Muscle of back (tissue), 11 donors: ENCODE results near the gene ZNF609. TPM values are rescaled to one million over a fixed set of nuclear protein-coding genes. Genes with fewer than 3 reads are reported as not detected.
A peak's percentile ranks its signal among the peaks of the same experiment; 100 is the strongest.
"Not testable (repeated sequence)": the region's sequence is repeated elsewhere in the genome, so short reads cannot be mapped to it uniquely, and the experiment has no call there.

Experiments used
- DNase-seq, 3 donors: peaks; one replicate each; pipeline versions ENCODE4 v3.0.0 to v3.0.0-alpha.2; 2013
- polyA plus RNA-seq, 10 donors: library from polyadenylated mRNA; unstranded; fragments of 120-200 nt; gene quantifications; one replicate each; pipeline ENCODE4 v1.2.1, GENCODE V29; 2013; ENCODE audit not compliant: insufficient read length in 10 of 10

Gene ZNF609
- polyA plus RNA-seq, 10 donors, result 14.0 to 18.8 (median 16.1) TPM

DNA sequence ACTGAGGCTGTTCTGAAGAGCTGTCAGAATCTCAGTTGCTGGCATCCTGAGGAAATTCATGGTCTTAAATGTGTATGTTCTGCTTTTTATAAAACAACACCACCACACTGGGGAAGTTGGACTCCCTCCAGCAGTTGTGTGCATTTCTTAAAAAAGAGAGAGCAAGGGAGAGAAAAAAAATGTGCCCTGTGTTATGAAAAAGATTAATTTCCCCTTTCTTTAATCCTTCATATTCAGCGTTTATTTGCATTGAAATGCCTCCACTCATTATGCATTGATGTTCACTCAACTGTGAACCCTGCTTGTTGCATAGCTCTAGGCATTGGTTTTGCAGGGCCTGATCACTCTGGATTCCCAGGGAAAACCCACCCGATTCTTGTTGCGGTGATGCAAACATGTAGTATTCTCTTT lies 4.4 kb upstream of the ZNF609 start:
- DNase-seq, result peak in 2 of 3 donors; percentile 32 to 41

- DNase-seq, result no peak
Measured at GRCh38 chr15:64456634-64457108, 3.7 kb upstream of the ZNF609 start.

DNA sequence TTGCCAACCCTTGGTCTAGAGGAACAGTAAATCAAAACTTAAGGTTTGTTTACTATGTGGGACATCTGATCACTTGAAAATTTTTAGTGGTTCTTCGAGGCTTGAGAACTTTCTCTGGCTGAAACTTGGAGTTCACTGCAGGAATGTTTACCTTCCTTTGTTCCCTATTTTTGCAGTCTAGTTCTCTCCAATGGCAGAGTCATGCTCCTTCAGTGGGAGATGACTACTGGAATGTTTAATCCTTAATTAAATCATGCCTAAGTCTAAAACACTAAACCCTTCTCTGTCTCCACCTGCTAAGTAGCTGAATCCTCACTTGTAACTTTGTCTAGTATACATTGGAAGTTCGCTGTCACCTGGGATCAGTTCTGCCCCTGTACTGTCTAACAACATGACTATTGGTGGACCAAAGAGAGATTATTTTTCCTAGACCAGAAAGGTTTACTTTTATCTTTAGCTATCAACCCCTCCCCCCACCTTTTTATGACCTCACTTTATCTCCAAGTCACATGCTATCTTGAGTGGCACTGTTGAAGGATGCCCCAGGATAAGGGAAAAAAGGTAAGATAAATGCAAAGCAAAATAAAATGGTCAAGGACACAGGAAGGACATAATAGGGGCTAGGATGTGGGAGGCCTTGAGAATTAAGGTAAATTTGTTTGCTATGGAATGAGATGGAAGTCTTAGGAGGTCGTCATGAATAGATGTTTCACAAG lies 1.2 kb upstream of the ZNF609 start:
- no peak for DNase-seq

- peak; percentile 71 to 88 (median 75) for DNase-seq
Measured at GRCh38 chr15:64460724-64461720, 644 bp downstream of the ZNF609 start.

DNA sequence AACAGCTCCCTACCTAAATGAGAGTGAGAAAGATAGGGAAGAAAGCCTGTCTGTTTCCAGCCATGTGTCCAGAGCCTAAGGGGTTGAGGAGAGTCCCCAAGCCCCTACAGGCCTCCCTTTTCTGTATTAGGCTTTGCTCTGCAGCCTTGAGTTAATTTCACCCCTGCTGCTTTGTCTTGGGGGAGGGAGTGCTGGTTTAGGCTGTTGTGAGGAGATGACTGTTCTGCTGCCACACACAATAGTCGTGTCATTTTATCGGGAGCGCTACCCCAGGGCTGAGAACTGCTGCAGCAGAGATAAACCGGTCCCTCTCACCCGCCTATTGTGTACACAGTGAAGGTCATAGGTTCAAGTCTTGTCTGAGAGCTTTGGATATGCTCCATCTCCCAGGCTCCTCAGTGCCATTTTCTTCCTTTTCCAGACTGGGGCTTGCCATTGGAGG lies 1.4 kb downstream of the ZNF609 start:
- DNase-seq, result no peak

- no peak for DNase-seq
Measured at GRCh38 chr15:64462492-64462891, 2.1 kb downstream of the ZNF609 start.

- DNase-seq, result peak in 2 of 3 donors; percentile 56 to 57
Measured at GRCh38 chr15:64464276-64465005, 4.1 kb downstream of the ZNF609 start.

- DNase-seq, result no peak
Measured at GRCh38 chr15:64466408-64467141, 6.2 kb downstream of the ZNF609 start.

GRCh38 chr15:64472161-64472560 lies 11.8 kb downstream of the ZNF609 start:
- no peak for DNase-seq

- no peak for DNase-seq
Measured at GRCh38 chr15:64474846-64475245, 14.5 kb downstream of the ZNF609 start.

- no peak for DNase-seq
Measured at GRCh38 chr15:64476550-64476949, 16.2 kb downstream of the ZNF609 start.

DNA sequence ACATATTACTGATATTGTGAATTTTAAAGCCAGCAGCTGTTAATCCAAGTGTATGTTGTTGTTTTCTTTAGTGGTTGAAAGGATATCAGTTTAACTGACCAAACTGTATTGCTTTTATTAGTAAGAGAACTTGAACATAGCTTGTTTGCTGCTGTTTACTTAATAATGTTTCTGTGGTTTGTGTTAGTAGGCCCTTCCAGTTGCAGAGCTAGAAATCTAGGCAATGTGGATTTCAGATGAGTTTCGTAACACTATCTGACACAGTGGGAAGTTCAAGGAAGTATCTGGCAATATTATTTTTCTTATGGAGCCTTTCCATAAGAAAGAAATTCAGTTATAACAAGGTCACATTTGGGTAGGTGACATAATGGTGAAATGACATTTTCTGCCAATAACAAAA lies 18.5 kb downstream of the ZNF609 start:
- no peak for DNase-seq

DNA sequence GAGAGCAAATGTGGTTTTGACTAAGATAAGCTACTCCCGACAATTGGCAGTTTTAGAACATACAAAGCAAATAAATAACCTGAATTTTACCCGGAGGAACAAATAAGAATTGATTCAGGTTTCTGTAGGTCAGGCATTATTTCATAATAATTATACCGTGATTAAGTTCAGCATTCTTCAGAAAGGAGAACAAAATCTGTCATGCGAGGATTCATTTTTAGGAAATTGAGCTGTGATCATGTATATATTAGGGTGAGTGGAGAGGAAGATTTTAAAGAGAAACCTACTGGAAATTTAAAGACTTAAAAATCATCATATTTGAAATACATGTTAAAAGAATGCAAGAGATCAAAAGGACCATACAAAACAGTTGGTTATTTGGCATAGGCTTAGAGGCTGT lies 20.5 kb downstream of the ZNF609 start:
- no peak for DNase-seq

DNA sequence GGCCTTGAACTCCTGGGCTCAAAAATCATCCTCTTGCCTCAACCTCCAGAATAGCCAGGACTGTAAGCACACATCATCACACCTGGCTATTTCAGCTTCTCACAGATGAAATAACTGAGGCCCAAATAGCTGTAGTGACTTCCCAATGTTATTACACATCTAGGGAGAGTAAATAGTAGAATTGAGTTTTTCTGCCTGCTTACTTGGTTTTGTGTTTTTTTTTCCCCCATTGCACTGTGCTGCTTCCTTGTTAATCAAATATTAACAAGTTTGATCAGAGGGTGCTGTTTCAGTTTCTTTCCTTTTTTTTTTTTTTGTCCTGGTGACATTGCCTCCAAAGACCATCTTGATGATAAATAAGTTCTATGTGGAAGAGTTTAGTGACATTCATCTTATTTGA lies 23.4 kb downstream of the ZNF609 start:
- DNase-seq, result no peak

- no peak for DNase-seq
Measured at GRCh38 chr15:64485796-64486195, 25.4 kb downstream of the ZNF609 start.

DNA sequence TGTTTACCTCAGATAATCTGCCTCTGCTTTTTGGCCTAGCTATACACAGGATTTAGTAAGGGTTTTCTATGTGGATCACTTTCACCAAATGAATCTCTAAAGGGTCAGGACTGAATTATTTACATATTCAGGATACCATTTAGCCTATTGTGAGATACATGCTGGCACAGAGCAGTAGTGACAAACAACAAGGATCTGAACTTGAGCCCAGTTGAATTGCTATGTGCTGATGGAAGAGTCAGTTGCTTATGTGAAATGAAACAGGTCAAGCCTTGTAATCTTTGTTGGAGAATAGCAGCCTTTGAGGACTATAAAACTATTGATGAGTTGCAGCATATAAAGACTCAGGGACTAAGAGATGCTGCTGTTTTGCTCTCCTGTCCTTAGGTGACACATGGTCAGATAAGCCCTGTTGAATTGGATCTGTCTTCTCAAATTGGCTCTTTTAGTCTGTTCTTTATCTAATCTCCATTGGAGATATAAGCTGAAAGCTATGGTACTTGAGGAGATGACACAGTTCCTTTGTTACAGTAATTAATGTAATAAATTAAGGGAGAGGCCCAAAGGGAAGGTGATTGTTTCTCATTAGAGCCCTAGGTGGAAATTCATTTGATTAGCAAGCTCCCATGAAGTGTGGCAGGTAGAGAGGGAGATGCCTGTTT lies 30.4 kb downstream of the ZNF609 start:
- DNase-seq, result no peak

- DNase-seq, result no peak
Measured at GRCh38 chr15:64493641-64494040, 33.3 kb downstream of the ZNF609 start.

DNA sequence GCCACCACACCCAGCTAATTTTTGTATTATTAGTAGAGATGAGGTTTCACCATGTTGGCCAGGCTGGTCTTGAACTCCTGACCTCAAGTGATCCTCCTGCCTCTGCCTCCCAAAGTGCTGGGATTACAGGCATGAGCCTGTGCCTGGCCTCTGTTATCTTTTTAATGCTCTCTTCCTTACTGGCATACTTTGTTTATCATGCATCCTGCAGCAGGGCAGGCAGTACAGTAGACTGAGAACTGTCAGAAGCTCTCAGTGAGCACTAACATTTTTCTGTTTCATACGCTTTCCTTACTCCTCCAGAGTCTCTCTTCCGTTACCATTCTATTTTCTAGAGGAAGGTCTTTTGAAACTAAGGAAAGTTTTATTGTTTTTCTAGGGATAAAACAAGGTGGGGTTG lies 35.6 kb downstream of the ZNF609 start:
- not testable (repeated sequence) for DNase-seq

- DNase-seq, result no peak
Measured at GRCh38 chr15:64500695-64501395, 40.5 kb downstream of the ZNF609 start.

DNA sequence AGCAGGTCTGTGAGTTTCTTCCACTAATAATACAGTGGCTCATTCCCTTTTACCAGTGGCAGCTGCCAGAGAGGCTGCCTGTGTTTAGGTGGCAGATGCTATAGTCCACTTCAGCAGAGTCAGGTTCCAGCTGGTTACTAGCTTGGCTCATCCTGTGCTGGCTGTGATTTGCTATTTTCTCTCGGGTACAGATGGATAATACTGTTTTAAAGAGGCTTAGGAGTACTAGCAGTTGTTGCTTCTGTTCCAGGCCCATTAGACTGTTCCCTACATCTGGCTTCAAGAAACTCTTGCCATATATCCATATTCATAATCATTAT lies 41.0 kb downstream of the ZNF609 start:
- DNase-seq, result peak in 1 of 3 donors; percentile 18
